Measurements from ENCODE around the gene GALNT8.
"Not testable (repeated sequence)": the region's sequence is repeated elsewhere in the genome, so short reads cannot be mapped to it uniquely, and the experiment has no call there.

GALNT8 gene

GRCh38 chr12:4744709-4745108 lies 24.5 kb downstream of the GALNT8 start:
- H3K4me3 ChIP-seq (ENCODE audit: low read depth, low read length): no peak overlapping the region
- TF ChIP-seq CTCF (IDR thresholded peaks at IDR 0.05; ENCODE audit: low read depth, low read length): no peak

GRCh38 chr12:4745249-4745648 lies 25.0 kb downstream of the GALNT8 start:
- TF ChIP-seq CTCF (IDR thresholded peaks at IDR 0.05; ENCODE audit: low read depth, low read length): no peak
- H3K4me3 ChIP-seq (ENCODE audit: low read depth, low read length): no peak overlapping the region

GRCh38 chr12:4751654-4752053 lies 31.5 kb downstream of the GALNT8 start:
- not testable (repeated sequence) for H3K4me3 ChIP-seq (ENCODE audit: low read depth, low read length)

GRCh38 chr12:4762773-4763172 lies 42.6 kb downstream of the GALNT8 start:
- no peak for TF ChIP-seq CTCF (IDR thresholded peaks at IDR 0.05; ENCODE audit: low read depth, low read length)
- H3K4me3 ChIP-seq (ENCODE audit: low read depth, low read length): no peak overlapping the region

GRCh38 chr12:4763549-4763948 lies 43.3 kb downstream of the GALNT8 start:
- H3K4me3 ChIP-seq (ENCODE audit: low read depth, low read length): no peak overlapping the region
- TF ChIP-seq CTCF (IDR thresholded peaks at IDR 0.05; ENCODE audit: low read depth, low read length): no peak

- no peak for TF ChIP-seq CTCF (IDR thresholded peaks at IDR 0.05; ENCODE audit: low read depth, low read length)
- no peak overlapping the region for H3K4me3 ChIP-seq (ENCODE audit: low read depth, low read length)
These were observed 46.2 kb downstream of the GALNT8 start for GRCh38 chr12:4766445-4766844.

GRCh38 chr12:4767186-4767585 lies 47.0 kb downstream of the GALNT8 start:
- no peak overlapping the region for H3K4me3 ChIP-seq (ENCODE audit: low read depth, low read length)
- TF ChIP-seq CTCF (IDR thresholded peaks at IDR 0.05; ENCODE audit: low read depth, low read length): no peak

- TF ChIP-seq CTCF (IDR thresholded peaks at IDR 0.05; ENCODE audit: low read depth, low read length): no peak
- H3K4me3 ChIP-seq (ENCODE audit: low read depth, low read length): no peak overlapping the region
These were observed 48.1 kb downstream of the GALNT8 start for GRCh38 chr12:4768341-4768740.
